IPS-NIHi7 (cell line): Measurements from ENCODE around the gene RPA3.

ENCODE experiments used
- DNase-seq: peaks from one replicate; pipeline ENCODE4 v3.0.0; 2012; ENCODE audit warnings: mixed read lengths; ENCODE audit errors: extremely low spot score

RPA3 gene

DNA sequence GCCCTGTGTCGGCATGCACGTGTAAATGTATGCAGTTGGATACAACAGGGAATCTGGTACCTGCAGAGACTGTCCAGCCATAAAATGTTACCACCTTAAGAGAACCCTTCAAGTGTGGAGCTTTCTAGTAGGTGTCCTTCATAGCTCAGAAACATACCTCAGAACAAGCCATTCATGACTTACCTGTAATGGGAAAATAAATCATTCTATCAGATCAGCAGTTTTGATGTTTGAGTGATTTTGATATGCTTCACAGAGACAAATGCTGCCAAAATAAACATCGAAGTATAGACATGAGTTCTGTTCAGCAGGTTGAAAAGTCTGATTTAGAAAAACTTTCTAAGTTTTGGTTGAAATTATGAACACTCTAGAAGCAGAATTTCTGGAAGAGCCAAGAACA is 111.4 kb downstream of the RPA3 start:
- DNase-seq = no peak

DNA sequence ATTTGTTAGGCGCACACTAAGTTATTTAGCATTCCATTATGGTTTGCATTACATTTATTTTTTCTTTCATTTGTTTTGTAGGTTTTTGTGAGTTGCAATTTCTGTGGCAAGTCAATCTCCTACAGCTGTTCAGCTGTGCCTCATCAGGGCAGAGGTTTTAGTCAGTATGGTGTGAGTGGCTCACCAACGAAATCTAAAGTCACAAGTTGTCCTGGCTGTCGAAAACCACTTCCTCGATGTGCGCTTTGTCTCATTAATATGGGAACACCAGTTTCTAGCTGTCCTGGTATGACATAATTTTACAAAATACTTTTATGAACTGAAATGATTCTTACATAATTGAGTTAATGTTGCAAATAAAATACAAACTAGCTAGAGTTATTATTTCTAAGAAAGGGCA is 122.2 kb downstream of the RPA3 start:
- DNase-seq = no peak

DNA sequence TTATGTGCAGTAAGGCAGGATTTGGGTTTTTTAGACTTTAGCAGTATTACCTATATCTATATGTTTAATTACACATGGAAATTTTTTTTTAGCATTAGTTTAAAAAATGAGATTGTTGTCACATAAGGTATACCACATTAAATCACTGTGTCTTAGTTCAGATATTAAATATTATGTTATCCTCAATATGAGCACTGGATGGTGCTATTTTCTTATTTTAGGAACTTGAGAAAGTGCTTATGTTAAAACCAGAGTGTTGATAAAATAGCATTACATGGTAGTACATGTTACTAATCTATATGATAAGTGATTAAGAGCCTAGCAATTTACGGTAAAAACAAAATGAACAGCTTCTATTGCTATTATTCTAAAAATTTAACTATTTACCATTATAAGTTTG is 123.0 kb downstream of the RPA3 start:
- DNase-seq = no peak
